ENCODE results near the gene SLC17A7.
A peak's percentile ranks its signal among the peaks of the same experiment; 100 is the strongest.

Gene SLC17A7

GRCh38 chr19:49443366-49444099, 2.2 kb upstream of the SLC17A7 start:
- peak; percentile 88 for DNase-seq (ENCODE audit: low read depth)

- no peak for DNase-seq (ENCODE audit: low read depth)
These were observed 1.5 kb upstream of the SLC17A7 start for GRCh38 chr19:49442771-49443365.

DNA sequence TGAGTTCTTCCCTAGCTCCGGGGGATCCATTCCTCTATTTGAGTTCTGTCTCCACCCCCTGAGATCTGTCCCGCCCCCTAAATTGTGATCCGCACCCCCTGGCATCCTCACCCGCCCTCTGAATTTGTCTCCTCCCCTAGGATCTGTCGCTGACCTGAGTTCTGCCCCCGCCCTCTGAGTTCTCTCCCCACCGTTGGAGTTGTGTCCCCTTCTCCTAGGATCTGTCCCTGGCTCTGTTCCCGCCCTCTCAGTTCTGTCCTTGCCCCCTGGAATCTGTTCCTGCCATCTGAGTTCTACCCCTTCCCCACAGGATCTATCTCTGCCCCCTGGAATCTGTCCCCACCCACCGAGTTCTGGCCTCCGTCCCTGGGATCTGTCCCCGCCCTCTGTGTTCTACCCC, 1.0 kb upstream of the SLC17A7 start:
- no peak for DNase-seq (ENCODE audit: low read depth)

- no peak for DNase-seq (ENCODE audit: low read depth)
These were observed 628 bp upstream of the SLC17A7 start for GRCh38 chr19:49441960-49442350.

GRCh38 chr19:49440439-49441209, 703 bp downstream of the SLC17A7 start:
- DNase-seq (ENCODE audit: low read depth), result no peak

DNA sequence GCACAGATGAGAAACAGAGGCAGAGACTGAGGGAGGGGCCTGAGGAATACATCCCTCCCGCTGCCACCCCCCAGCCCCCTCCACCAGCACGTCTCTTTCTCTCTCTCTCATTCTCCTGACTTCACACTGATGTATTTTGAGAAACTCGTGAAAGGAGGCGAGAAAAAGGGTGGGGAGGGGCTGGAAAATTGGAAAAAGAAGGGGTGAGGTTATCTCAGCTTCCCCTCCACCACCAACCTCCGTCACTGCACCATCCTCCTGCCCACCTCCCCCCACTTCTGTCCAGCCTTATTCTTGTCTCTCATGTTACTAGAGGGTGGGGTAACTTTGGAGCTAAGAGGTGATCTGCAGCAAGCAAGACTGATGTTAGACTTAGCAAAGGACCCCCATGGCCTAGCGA, 1.5 kb downstream of the SLC17A7 start:
- DNase-seq (ENCODE audit: low read depth), result no peak

DNA sequence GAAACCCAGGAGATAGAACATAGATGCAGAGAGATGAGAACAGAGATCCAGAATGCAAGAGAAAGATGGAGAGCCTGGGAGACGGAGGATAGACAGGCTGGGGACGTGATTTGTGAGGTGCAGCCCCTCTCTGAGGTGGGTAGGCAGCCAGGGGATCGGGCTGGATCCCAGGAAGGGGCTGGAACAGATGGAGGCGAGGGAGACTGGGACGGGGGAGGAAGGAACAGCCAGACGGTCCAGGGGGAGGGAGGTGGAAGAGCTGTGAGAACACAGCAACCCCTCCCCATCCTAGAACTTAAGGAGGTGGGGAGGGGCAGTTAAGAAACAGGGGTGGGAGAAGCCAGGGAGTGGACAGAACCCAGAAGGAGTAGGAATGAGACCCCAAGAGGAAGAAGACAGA, 3.1 kb downstream of the SLC17A7 start:
- DNase-seq (ENCODE audit: low read depth), result no peak

DNA sequence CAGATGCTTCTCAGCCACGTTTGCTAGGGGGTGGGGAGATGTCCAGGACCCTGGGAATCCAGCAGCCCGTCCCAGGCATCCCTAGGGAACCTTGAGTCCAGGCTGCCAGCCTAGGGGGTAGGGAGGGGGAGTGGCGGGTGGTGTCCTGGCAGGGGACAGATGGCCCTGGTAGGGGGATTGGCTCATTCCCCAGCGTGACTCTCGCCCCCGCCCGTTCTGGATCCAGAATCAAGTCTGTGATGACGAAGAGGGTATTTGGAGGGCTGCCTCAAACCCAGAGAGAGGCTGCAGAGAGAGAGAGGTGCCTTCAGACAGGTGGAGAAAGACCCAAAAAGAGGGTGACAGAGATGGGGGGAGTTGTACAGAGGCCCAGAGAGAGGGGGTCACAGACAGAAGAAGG, 4.1 kb downstream of the SLC17A7 start:
- no peak for DNase-seq (ENCODE audit: low read depth)

GRCh38 chr19:49436381-49437017, 4.8 kb downstream of the SLC17A7 start:
- DNase-seq (ENCODE audit: low read depth), result no peak

GRCh38 chr19:49435670-49436069, 5.7 kb downstream of the SLC17A7 start:
- DNase-seq (ENCODE audit: low read depth), result no peak

GRCh38 chr19:49434907-49435583, 6.3 kb downstream of the SLC17A7 start:
- DNase-seq (ENCODE audit: low read depth), result no peak

GRCh38 chr19:49433240-49433901, 8.0 kb downstream of the SLC17A7 start:
- DNase-seq (ENCODE audit: low read depth), result no peak

- no peak for DNase-seq (ENCODE audit: low read depth)
These were observed 8.9 kb downstream of the SLC17A7 start for GRCh38 chr19:49432141-49433073.

DNA sequence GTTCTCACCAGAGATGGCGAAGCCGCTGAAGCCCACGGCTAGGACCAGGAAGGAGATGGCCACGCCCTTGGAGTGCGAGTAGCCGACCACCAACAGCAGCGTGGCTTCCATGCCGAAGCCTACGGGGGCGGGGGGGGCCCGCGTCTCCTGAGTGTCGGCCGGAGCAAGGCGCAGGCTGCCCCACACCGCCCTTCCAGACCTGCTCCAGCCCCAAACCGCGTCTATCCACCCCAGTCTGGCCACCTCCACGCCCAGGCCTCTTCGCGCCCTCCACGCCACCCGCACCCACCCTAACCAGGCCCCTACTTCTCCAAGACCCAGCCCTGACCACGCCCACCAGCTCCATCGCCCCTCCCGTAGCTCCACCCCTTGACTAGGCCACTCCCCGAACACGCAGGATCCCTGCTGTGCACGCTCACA, 10.0 kb downstream of the SLC17A7 start:
- DNase-seq (ENCODE audit: low read depth), result no peak

DNA sequence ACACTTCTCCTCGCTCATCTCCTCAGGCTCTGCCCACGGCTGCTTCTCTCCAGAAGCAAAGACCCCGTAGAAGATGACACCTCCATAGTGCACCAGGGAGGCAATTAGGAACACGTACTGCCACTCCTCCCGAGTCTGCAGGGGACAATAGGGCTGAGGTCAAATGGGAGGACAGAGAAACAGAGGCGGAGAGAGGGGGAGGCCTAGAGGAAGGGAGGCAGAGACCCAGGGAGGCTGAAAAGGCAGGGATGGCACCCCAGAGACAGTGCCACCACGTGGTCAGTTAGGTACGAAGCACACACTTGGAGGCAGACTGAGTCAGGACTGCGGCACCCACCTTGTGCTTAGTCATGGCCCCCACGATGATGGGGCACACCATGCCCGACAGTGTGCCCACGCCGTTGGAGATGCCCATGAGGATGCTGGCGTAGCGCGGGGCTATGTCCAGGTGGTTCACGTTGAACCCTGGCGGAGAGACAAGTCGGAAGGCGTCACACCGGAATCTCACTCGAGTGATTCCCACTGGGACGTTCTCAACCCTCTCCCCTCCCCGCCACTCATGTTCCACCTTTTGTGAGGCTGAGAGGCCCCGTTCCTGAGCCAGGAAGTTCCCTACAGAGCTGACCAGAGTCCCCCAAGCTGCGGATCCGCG, 10.5 kb downstream of the SLC17A7 start:
- no peak for DNase-seq (ENCODE audit: low read depth)

GRCh38 chr19:49430172-49430677, 11.1 kb downstream of the SLC17A7 start:
- DNase-seq (ENCODE audit: low read depth), result no peak

DNA sequence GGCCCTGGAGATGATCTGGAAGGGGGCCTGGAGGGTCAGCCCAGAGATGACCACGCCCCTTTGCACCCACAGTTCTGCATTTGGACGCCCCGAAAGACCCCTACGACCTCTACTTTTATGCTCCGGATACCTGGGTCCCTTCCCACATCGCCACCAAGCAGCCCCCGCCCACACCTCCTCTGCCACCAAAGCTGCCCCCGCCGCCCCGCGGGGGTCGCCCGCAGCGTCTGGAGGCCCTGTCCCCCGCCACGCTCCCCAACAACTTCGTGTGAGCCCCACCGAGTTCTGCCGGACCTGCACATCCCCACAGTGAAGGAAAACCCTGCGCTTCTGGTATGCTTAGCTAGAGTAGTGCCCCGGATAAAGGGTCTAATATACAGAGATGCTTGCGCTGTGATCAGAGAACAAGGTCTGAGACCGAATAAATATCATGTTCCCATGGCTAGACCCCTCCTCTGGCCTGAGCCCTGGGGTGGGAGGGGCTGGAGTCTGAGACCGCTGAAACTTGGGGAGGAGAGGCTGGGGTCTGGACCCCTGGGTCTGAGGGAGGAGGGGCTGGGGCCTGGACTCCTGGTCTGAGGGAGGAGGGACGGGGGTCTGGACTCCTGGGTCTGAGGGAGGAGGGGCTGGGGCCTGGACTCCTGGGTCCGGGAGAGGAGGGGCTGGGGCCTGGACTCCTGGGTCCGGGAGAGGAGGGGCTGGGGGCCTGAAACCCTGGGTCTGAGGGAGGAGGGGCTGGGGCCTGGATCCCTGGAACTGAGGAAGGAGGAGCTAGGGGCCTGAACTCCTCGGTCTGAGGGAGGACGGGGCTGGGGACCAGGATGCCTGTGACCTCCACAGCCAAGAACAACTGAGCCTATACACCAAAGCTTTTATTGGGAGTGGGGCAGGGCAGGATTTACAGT, 12.5 kb downstream of the SLC17A7 start:
- no peak for DNase-seq (ENCODE audit: low read depth)

- DNase-seq (ENCODE audit: low read depth), result no peak
These were observed 13.3 kb downstream of the SLC17A7 start for GRCh38 chr19:49427855-49428546.
